ENCODE measurements around the gene KRT40.
A peak's percentile ranks its signal among the peaks of the same experiment; 100 is the strongest.
"Not testable (repeated sequence)": the region's sequence is repeated elsewhere in the genome, so short reads cannot be mapped to it uniquely, and the experiment has no call there.

The KRT40 gene

GRCh38 chr17:40984226-40984625 lies at the start of gene KRT40:
Gene KRT40 (minus strand): TSS chr17:40984326. CDS start chr17:40984273, 53 bp downstream.
- no peak for DNase-seq (ENCODE audit: low spot score)

GRCh38 chr17:41029633-41030245 lies 45.6 kb upstream of the KRT40 start, which contains the start of gene KRTAP1-4:
Gene KRTAP1-4 (minus strand): TSS chr17:41030195. CDS start chr17:41030078, 117 bp downstream.
- DNase-seq (ENCODE audit: low spot score): no peak

GRCh38 chr17:41026715-41027471 lies 42.8 kb upstream of the KRT40 start, which contains the start of gene KRTAP1-5:
Gene KRTAP1-5 (minus strand): TSS chr17:41027208. CDS start chr17:41027155, 53 bp downstream.
- DNase-seq (ENCODE audit: low spot score): no peak

GRCh38 chr17:41024697-41025096 lies 40.6 kb upstream of the KRT40 start:
- DNase-seq (ENCODE audit: low spot score): no peak

- no peak for DNase-seq (ENCODE audit: low spot score)
These were observed 36.2 kb upstream of the KRT40 start for GRCh38 chr17:41020336-41020735.

GRCh38 chr17:41019415-41019814 lies 35.3 kb upstream of the KRT40 start:
- DNase-seq (ENCODE audit: low spot score): peak; percentile 8

GRCh38 chr17:41018541-41018940 lies 34.4 kb upstream of the KRT40 start:
- DNase-seq (ENCODE audit: low spot score): no peak

- no peak for DNase-seq (ENCODE audit: low spot score)
These were observed 32.6 kb upstream of the KRT40 start for GRCh38 chr17:41016578-41017215.

- no peak for DNase-seq (ENCODE audit: low spot score)
These were observed 31.3 kb upstream of the KRT40 start for GRCh38 chr17:41015454-41015853.

GRCh38 chr17:41013606-41014005 lies 29.5 kb upstream of the KRT40 start:
- no peak for DNase-seq (ENCODE audit: low spot score)

- no peak for DNase-seq (ENCODE audit: low spot score)
These were observed 29.1 kb upstream of the KRT40 start for GRCh38 chr17:41013181-41013580.

GRCh38 chr17:41012326-41013120 lies 28.4 kb upstream of the KRT40 start:
- DNase-seq (ENCODE audit: low spot score): no peak

GRCh38 chr17:41010441-41010840 lies 26.3 kb upstream of the KRT40 start:
- DNase-seq (ENCODE audit: low spot score): no peak

- no peak for DNase-seq (ENCODE audit: low spot score)
These were observed 25.8 kb upstream of the KRT40 start for GRCh38 chr17:41009936-41010335.

GRCh38 chr17:41009301-41009760 lies 25.2 kb upstream of the KRT40 start:
- peak; percentile 13 for DNase-seq (ENCODE audit: low spot score)

GRCh38 chr17:41008811-41009210 lies 24.7 kb upstream of the KRT40 start, which contains the start of gene KRTAP3-1:
Gene KRTAP3-1 (minus strand): TSS chr17:41009128. CDS start chr17:41009074, 54 bp downstream.
- DNase-seq (ENCODE audit: low spot score): no peak

- no peak for DNase-seq (ENCODE audit: low spot score)
These were observed 20.3 kb upstream of the KRT40 start for GRCh38 chr17:41004397-41004796.

GRCh38 chr17:41003926-41004325 lies 19.8 kb upstream of the KRT40 start:
- DNase-seq (ENCODE audit: low spot score): no peak

- no peak for DNase-seq (ENCODE audit: low spot score)
These were observed 18.7 kb upstream of the KRT40 start for GRCh38 chr17:41002814-41003213.

- DNase-seq (ENCODE audit: low spot score): no peak
These were observed 17.7 kb upstream of the KRT40 start for GRCh38 chr17:41001795-41002194.

GRCh38 chr17:40999563-40999962 lies 15.4 kb upstream of the KRT40 start, which contains the start of gene KRTAP3-2:
Gene KRTAP3-2 (minus strand): TSS chr17:40999906. CDS start chr17:40999853, 53 bp downstream.
- DNase-seq (ENCODE audit: low spot score): not testable (repeated sequence)

GRCh38 chr17:40997361-40997760 lies 13.2 kb upstream of the KRT40 start:
- DNase-seq (ENCODE audit: low spot score): no peak

Data from iPS-NIHi11 (cell line).